ENCODE measurements around the gene IQCF2.
"Not testable (repeated sequence)": the region's sequence is repeated elsewhere in the genome, so short reads cannot be mapped to it uniquely, and the experiment has no call there.

IQCF2 gene

GRCh38 chr3:51862886-51863285 lies 1.5 kb downstream of the IQCF2 start:
- peaks cover 8% of the 10 kb centered on the region; the same call in 1 of the 2 replicates for H3K27me3 ChIP-seq (ENCODE audit: low read depth)
- no peaks in the 10 kb centered on the region for H3K36me3 ChIP-seq (replicated peaks)
- H3K9me3 ChIP-seq = no peaks in the 10 kb centered on the region
- H3K4me3 ChIP-seq = no peak overlapping the region
- in situ Hi-C loops (cut with MboI; ENCODE audit: low sequenced_read_pairs) = no loop called here
- no peaks in the 10 kb centered on the region for H3K4me1 ChIP-seq
- DNase-seq (ENCODE audit: low spot score in 2 of 2) = no peak

- H3K4me1 ChIP-seq; in situ Hi-C loops (cut with MboI; ENCODE audit: low sequenced_read_pairs): not testable (repeated sequence)
These were observed 7.5 kb downstream of the IQCF2 start for GRCh38 chr3:51868896-51869295.

DNA sequence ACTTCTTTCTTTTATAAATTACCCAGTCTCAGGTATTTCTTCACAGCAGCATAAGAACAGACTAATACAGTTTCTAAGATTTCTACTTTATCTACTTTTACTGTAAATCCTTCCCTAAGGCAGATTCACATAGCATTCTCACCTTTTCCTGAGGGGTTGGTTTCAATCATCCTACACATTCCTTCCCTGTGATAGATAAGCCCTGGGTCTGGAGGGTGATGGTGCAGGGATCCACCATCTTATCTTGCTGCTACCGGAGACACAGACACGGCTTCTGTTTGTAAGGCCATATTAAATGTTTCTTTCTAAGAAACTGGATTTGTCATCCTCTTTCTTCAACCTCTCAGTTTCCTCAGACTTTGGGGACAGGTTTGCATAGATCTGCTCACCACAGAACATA lies 7.9 kb downstream of the IQCF2 start:
- peaks cover 6% of the 10 kb centered on the region; the same call in 1 of the 2 replicates for H3K27me3 ChIP-seq (ENCODE audit: low read depth)
- no peaks in the 10 kb centered on the region for H3K36me3 ChIP-seq (replicated peaks)
- no peaks in the 10 kb centered on the region for H3K9me3 ChIP-seq
- H3K4me3 ChIP-seq = no peak overlapping the region
- H3K4me1 ChIP-seq = no peaks in the 10 kb centered on the region
- in situ Hi-C loops (cut with MboI; ENCODE audit: low sequenced_read_pairs) = no loop called here
- no peak for DNase-seq (ENCODE audit: low spot score in 2 of 2)

More at GRCh38 chr3:51868896-51869295, 7.5 kb downstream of the IQCF2 start:
- H3K27me3 ChIP-seq (ENCODE audit: low read depth); H3K36me3 ChIP-seq (replicated peaks); H3K4me3 ChIP-seq; DNase-seq (ENCODE audit: low spot score in 2 of 2); H3K9me3 ChIP-seq: not testable (repeated sequence)

DNA sequence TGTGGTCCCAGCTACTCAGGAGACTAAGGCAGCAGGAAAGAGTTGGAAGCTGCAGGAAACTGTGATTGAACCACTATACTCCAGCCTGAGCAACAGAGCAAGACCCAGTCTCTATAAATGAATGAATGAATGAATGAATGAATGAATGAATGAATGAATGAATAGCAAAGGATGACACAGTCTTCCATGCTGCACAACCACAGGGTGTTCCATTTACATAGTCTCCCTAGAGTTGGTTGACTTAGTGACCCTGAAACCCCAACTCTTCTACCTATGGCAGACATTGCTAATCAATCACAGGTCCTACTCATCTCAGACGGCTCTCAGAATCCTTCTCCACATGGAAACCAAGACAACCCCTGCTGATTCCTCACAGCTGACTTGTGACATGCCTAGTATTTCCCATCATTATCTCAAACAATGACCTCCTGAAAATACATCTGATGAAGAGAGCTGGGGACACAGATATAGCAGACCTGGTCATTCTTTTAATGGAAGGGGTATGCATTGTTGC lies 11.9 kb downstream of the IQCF2 start:
- H3K4me3 ChIP-seq = no peak overlapping the region
- in situ Hi-C loops (cut with MboI; ENCODE audit: low sequenced_read_pairs) = no loop called here

GRCh38 chr3:51873876-51874275 lies 12.5 kb downstream of the IQCF2 start:
- DNase-seq (ENCODE audit: low spot score in 2 of 2) = no peak
- Histone ChIP-seq H3K27me3 (ENCODE audit: low read depth) (no peaks in the 10 kb centered on the region), H3K4me1 (no peaks in the 10 kb centered on the region), H3K4me3 (no peak overlapping the region), H3K9me3 (no peaks in the 10 kb centered on the region), H3K36me3 (replicated peaks) (no peaks in the 10 kb centered on the region)
- in situ Hi-C loops (cut with MboI; ENCODE audit: low sequenced_read_pairs) = no loop called here

More for the DNA sequence above, 11.9 kb downstream of the IQCF2 start:
- Histone ChIP-seq H3K27me3 (ENCODE audit: low read depth) (no peaks in the 10 kb centered on the region), H3K9me3 (no peaks in the 10 kb centered on the region), H3K4me1 (no peaks in the 10 kb centered on the region), H3K36me3 (replicated peaks) (no peaks in the 10 kb centered on the region)
- DNase-seq (ENCODE audit: low spot score in 2 of 2) = no peak

DNA sequence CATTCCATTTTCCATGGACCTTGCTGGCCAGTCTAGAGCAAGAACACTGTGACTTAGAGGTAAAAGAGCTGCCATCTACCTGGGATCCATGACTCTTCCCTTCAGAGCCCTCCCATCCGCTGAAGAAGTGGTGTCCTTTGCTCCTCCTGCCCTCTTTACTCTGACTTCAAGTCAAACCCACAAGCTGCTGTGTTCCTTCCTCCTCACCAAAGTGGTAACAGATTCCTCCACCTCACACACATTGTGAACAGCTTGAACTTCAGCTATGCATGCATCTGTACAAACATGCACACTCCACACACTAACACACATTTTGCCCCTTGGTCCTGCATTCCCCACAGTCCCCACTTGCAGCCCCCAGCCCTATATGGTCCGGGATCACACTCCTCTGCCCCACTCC lies 13.0 kb downstream of the IQCF2 start:
- no peak overlapping the region for H3K4me3 ChIP-seq
- in situ Hi-C loops (cut with MboI; ENCODE audit: low sequenced_read_pairs) = no loop called here
- H3K9me3 ChIP-seq = no peaks in the 10 kb centered on the region
- no peaks in the 10 kb centered on the region for H3K36me3 ChIP-seq (replicated peaks)
- no peaks in the 10 kb centered on the region for H3K4me1 ChIP-seq
- no peaks in the 10 kb centered on the region for H3K27me3 ChIP-seq (ENCODE audit: low read depth)
- no peak for DNase-seq (ENCODE audit: low spot score in 2 of 2)

GRCh38 chr3:51874889-51875288 lies 13.5 kb downstream of the IQCF2 start:
- no peak for DNase-seq (ENCODE audit: low spot score in 2 of 2)
- no peaks in the 10 kb centered on the region for H3K36me3 ChIP-seq (replicated peaks)
- no peaks in the 10 kb centered on the region for H3K27me3 ChIP-seq (ENCODE audit: low read depth)
- in situ Hi-C loops (cut with MboI; ENCODE audit: low sequenced_read_pairs) = no loop called here
- no peaks in the 10 kb centered on the region for H3K9me3 ChIP-seq
- H3K4me1 ChIP-seq = no peaks in the 10 kb centered on the region
- no peak overlapping the region for H3K4me3 ChIP-seq

GRCh38 chr3:51875501-51875900 lies 14.1 kb downstream of the IQCF2 start, which contains the start of gene IQCF5:
Gene IQCF5 (minus strand): TSS chr3:51875601. CDS start chr3:51875531, 70 bp downstream.
- DNase-seq (ENCODE audit: low spot score in 2 of 2) = no peak
- no peaks in the 10 kb centered on the region for H3K9me3 ChIP-seq
- no peaks in the 10 kb centered on the region for H3K4me1 ChIP-seq
- H3K36me3 ChIP-seq (replicated peaks) = no peaks in the 10 kb centered on the region
- in situ Hi-C loops (cut with MboI; ENCODE audit: low sequenced_read_pairs) = no loop called here
- H3K27me3 ChIP-seq (ENCODE audit: low read depth) = no peaks in the 10 kb centered on the region
- H3K4me3 ChIP-seq = no peak within 1 kb of the TSS

DNA sequence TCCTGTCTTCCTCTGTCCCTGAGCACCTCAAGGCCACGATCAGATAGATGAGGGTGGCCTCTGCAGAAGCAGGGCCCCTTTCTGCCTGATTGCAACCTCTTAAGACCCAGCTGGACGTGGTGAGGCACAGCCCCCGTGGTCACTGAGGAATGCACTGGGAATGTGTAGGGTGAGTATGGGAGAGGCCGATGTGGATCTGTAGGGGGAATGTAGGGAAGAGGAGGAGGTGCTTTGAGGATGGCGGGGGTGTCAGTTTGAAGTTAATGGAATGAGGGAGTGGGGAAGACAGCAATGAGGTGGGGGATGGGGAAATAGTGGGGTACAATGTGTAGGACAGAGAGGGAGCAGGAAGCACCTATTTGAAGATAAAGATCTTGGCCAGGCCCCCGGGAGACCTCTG lies 14.8 kb downstream of the IQCF2 start:
- H3K4me1 ChIP-seq = no peaks in the 10 kb centered on the region
- no peak for DNase-seq (ENCODE audit: low spot score in 2 of 2)

GRCh38 chr3:51879937-51880336 lies 18.5 kb downstream of the IQCF2 start:
- H3K4me1 ChIP-seq = no peaks in the 10 kb centered on the region
- no peak overlapping the region for H3K4me3 ChIP-seq
- in situ Hi-C loops (cut with MboI; ENCODE audit: low sequenced_read_pairs) = no loop called here
- DNase-seq (ENCODE audit: low spot score in 2 of 2) = no peak
- peaks cover 16% of the 10 kb centered on the region for H3K27me3 ChIP-seq (ENCODE audit: low read depth)
- no peaks in the 10 kb centered on the region for H3K9me3 ChIP-seq
- no peaks in the 10 kb centered on the region for H3K36me3 ChIP-seq (replicated peaks)

More for the DNA sequence above, 14.8 kb downstream of the IQCF2 start:
- Histone ChIP-seq H3K27me3 (ENCODE audit: low read depth) (no peaks in the 10 kb centered on the region), H3K36me3 (replicated peaks) (no peaks in the 10 kb centered on the region), H3K9me3 (no peaks in the 10 kb centered on the region), H3K4me3 (no peak overlapping the region)
- in situ Hi-C loops (cut with MboI; ENCODE audit: low sequenced_read_pairs) = no loop called here

- no peaks in the 10 kb centered on the region for H3K9me3 ChIP-seq
- H3K4me3 ChIP-seq = no peak overlapping the region
- H3K4me1 ChIP-seq = no peaks in the 10 kb centered on the region
- peaks cover 16% of the 10 kb centered on the region for H3K27me3 ChIP-seq (ENCODE audit: low read depth)
- no peaks in the 10 kb centered on the region for H3K36me3 ChIP-seq (replicated peaks)
- no peak for DNase-seq (ENCODE audit: low spot score in 2 of 2)
- in situ Hi-C loops (cut with MboI; ENCODE audit: low sequenced_read_pairs) = no loop called here
These were observed 25.0 kb downstream of the IQCF2 start for GRCh38 chr3:51886447-51886846.

DNA sequence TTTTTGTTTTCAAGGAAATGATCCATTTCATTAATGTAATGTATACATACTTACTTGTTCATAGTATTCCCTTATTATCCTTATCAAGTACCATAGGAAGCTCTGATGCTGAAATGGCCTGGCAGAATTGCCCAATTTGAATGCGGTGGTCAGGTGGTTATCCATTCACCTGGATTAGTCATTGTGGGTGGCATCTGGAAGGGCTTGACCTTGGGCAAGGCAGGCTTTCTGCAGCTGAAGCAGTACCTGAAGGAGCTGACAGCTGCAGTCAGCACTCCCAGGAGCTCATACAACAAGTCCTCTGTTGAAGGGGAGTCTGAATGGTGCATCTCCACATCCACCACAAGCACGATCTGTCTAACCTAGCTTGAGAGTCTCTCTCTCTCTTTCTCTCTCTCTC lies 26.2 kb downstream of the IQCF2 start:
- no peaks in the 10 kb centered on the region for H3K4me1 ChIP-seq
- no peak overlapping the region for H3K4me3 ChIP-seq
- H3K9me3 ChIP-seq = no peaks in the 10 kb centered on the region
- no peak for DNase-seq (ENCODE audit: low spot score in 2 of 2)
- H3K36me3 ChIP-seq (replicated peaks) = no peaks in the 10 kb centered on the region
- peaks cover 14% of the 10 kb centered on the region for H3K27me3 ChIP-seq (ENCODE audit: low read depth)
- in situ Hi-C loops (cut with MboI; ENCODE audit: low sequenced_read_pairs) = no loop called here

- no peaks in the 10 kb centered on the region for H3K9me3 ChIP-seq
- H3K36me3 ChIP-seq (replicated peaks) = no peaks in the 10 kb centered on the region
- no peak overlapping the region for H3K4me3 ChIP-seq
- no peaks in the 10 kb centered on the region for H3K4me1 ChIP-seq
- no peak for DNase-seq (ENCODE audit: low spot score in 2 of 2)
- peaks cover 4% of the 10 kb centered on the region for H3K27me3 ChIP-seq (ENCODE audit: low read depth)
- in situ Hi-C loops (cut with MboI; ENCODE audit: low sequenced_read_pairs) = no loop called here
These were observed 27.2 kb downstream of the IQCF2 start for GRCh38 chr3:51888463-51889105.

DNA sequence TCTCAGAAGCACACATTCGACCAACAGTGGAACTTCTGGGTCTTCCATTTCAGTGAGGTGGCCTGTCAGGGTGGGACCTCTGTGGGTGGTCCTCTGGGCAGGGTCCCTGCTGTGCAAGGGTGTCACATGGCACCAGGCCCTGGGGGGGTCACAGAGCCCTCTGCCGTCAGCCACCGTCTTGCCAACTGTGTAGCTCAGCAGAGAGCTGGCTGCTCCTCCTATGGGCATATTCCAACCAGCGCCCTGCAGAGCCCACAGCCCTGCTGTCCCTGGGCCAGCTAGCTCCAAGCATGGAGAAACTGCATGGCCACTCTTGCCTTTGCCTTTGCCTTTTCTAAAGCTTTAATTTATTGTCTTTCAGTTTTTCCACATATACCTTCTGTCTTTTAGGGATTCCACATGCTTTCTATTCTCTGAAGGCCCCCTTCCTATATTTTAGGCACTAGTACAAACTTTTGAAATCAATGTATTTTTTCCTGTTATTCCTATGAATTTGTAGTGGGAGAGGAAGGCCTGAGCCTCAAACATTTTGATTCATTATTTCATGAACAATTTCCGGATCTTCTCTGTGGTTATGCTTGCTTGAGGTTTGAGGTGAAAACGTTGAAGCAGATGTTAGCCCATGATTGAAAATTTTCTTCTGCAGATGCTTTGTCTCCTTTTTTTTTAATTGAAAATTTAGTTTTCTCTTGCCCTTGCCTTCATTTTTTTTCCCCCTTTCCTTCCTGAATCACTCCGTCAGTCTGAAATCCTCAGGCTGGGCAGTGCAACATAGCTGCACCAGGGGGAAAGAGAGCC lies 30.0 kb downstream of the IQCF2 start:
- Histone ChIP-seq H3K4me1 (no peaks in the 10 kb centered on the region), H3K36me3 (replicated peaks) (no peaks in the 10 kb centered on the region), H3K4me3 (no peak overlapping the region), H3K9me3 (no peaks in the 10 kb centered on the region), H3K27me3 (ENCODE audit: low read depth) (no peaks in the 10 kb centered on the region)
- in situ Hi-C loops (cut with MboI; ENCODE audit: low sequenced_read_pairs) = no loop called here
- no peak for DNase-seq (ENCODE audit: low spot score in 2 of 2)

Measured in HAP-1 (cell line).